GM21723 (cell line): ENCODE results near the gene BRSK2.

Source experiments
- ATAC-seq: cut with Tn5 transposase; IDR thresholded peaks from one replicate; pipeline ENCODE4 v1.9.1; 2021; ENCODE audit warnings: mild to moderate bottlenecking, moderate library complexity; ENCODE audit not compliant: unreplicated experiment

Gene BRSK2

DNA sequence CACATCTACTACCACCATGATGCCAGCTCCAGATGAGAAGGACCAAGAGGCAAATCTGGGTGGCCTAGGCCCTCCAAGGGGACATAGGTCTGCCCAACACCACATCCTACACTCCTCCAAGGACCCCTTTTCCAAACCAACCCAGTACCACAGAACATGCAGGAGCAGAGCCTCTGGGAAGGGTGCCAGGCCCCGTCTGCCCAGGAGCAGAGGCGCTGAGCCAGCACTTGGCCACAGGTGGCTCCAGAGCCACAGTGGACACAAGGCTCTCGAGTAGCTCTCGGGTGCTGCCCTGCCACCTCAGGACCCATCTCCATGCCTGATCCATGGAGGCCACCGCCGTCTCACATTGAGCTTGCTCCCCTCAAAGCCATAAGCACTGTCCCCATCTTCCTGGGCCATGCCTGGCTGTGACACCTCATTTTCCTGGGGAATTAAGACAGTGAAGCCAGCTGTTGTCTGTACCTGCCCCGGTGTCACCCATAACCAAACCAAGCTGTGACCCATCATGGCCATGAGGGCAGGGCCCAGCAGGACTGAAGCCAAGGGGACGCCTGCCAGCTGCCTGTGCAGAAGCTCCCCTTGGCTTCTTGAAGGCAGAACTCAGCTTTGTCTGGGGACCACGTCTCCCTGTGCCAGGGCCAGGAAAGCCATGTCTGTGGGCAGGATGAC is 89.4 kb downstream of the BRSK2 start:
- ATAC-seq = no peak

DNA sequence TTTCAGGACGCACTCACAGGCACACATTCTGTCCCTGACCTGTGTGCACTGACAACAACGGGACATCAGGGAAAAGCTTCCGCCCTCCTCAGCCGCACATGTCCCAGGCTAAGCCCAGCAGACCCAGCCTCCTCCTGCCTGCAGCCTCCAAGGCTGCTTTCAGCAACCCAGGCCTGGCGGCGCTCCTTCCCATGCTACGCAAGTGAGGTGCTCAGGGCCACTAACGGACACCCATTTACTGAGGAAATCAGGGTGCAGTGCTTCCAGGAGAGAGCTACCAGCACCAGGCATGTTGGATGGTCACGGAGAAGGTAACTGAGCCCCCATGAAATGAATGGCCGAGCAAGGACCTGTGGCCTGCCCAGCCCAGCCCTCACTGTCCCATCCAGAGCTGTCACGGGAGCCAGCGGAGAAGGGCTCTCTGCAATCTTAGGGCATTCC is 90.0 kb downstream of the BRSK2 start:
- no peak for ATAC-seq

DNA sequence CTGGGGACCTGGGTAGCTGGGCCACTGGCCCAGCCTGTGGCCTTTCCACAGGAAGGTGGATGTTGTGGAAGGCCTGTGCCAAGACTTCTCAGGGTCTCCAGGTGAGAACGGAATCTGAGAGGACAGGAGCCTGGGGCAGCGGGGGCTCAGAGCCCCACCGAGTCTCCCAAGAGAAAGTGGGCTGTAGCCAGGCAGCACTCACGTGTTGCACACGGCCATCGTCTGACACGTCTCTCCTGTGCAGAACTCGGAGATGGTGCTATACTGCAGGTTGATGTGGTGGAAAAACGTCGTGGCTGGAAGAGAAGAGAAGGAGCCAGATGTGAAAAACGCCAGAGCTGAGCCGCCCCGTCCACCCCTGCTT is 90.4 kb downstream of the BRSK2 start:
- ATAC-seq = no peak

GRCh38 chr11:1480555-1481482 is 91.1 kb downstream of the BRSK2 start:
- ATAC-seq = no peak

DNA sequence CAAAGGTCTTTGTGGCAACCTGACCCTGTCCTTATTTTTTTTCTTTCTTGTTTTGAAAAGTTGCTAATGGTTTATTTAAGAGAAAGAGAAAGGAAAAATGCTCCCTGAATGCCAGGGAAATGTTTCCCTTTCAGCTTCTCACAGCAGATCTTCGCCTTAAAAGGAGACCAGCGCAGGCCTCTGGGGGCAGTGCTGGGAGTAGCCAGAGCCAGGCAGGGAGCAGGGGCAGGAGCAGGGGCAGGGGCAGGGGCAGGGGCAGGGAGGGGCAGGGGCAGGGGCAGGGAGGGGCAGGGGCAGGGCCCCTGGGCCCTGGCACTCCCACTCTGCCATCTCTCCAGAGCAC is 91.7 kb downstream of the BRSK2 start:
- ATAC-seq = no peak

DNA sequence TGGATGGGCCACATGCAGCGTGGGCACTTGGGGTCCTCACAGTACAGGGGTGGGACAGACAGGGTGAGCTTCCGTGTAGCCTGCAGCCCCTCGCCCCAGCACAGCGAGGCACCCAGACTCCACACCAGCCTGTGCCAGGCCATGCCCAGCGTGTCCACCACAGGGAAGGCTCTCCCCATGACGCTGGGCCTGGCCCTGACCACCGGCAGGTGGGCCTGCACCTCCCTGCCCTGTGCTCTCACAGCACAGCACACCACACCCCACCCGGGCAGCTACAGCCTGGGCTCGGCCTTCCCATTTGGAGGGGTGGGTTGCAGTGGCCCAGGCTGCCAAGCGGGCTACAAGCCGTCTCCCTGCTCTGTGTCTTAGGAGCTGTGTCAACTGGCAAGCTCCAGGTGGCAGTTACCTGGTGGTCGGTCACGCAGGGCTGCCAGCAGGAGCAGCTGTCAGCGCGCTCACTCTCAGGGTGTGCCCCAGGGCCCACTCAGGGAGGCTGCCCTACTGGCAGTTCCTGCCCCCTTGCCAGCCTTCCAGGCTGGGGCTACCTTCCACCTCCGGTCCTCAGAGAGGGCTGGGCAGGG is 92.2 kb downstream of the BRSK2 start:
- ATAC-seq = no peak

DNA sequence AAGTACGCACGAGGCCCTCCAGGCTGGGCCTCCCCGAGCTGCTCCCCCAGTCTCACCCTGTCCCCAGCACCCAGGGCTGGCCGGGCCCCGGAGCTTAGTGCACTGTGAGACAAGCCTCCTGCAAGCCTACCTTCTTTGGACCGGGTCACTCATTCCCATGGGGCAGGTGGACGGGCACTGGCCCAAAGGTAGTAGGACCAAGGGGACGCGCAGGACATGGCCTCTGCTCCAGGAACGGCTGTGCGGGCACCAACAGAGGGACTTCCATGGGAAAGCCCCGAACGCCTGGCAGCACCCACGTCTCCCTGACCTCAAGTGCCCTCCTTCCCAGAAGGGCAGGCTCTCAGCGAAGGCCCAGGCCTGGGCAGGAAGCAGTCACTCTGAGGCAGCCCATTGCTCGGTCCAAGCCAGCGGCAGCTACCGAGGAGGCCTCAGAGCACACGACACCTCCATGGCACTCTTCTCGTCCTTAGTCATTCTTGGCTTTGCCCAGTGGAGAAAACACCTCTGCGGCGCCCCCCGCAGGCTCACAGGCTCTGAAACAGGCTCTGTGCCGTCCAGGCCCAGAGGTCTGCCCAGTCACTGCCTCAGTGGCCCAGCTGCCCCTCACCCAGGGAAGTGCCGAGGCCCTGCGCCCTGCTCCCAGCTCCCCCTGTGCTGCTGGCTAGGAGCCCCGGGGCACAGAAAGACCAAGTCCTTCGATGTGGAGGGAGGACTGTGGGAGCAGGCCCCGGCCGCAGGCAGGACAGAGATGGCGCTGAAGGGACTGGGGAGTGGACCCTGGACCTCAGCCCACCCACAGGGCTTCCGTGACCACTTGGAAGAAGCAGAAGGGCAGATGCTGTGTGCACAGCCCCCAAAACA is 93.1 kb downstream of the BRSK2 start:
- ATAC-seq = no peak

GRCh38 chr11:1483445-1483961 is 93.8 kb downstream of the BRSK2 start:
- no peak for ATAC-seq

GRCh38 chr11:1484061-1484671 is 94.4 kb downstream of the BRSK2 start:
- no peak for ATAC-seq

DNA sequence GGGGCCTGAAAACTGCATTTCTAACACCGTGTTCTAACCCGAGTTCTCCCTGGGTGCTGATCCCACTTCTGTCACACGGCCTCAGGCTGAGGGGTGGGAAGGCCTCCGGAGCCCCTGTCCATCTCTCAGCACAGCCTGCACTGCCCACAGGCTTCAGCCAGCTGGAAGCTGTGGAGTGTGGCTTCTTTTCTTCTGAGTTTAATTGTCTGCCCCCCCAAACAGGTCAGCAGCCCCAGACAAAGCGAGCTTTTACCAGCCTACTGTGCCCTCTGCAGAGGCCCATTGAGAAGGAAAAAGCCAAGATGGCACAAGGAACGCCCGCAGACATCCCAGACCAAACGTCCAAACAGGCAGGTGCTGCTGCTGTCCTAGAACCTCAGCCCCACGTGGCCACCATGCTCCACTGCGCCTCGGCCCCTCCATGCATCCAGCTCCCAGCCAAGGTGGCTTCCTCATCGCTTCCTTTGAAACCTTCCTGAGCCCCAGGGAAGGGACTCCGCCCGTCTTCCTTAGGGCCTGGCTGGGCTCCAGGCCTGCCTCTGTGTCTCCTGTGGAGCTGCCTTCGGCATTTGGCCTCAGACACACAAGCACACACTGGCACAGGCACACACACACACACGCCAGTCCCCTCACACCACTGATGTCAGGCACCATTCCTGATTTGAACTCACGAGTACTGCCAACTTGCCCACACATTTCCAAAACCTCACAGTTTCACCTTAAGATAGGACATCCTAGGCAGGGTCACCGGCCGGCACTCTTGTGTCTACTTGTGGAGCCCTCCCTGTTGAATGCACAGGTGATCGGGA is 95.2 kb downstream of the BRSK2 start:
- ATAC-seq = no peak

- ATAC-seq = no peak
Observed at GRCh38 chr11:1485504-1485885, 95.8 kb downstream of the BRSK2 start.

DNA sequence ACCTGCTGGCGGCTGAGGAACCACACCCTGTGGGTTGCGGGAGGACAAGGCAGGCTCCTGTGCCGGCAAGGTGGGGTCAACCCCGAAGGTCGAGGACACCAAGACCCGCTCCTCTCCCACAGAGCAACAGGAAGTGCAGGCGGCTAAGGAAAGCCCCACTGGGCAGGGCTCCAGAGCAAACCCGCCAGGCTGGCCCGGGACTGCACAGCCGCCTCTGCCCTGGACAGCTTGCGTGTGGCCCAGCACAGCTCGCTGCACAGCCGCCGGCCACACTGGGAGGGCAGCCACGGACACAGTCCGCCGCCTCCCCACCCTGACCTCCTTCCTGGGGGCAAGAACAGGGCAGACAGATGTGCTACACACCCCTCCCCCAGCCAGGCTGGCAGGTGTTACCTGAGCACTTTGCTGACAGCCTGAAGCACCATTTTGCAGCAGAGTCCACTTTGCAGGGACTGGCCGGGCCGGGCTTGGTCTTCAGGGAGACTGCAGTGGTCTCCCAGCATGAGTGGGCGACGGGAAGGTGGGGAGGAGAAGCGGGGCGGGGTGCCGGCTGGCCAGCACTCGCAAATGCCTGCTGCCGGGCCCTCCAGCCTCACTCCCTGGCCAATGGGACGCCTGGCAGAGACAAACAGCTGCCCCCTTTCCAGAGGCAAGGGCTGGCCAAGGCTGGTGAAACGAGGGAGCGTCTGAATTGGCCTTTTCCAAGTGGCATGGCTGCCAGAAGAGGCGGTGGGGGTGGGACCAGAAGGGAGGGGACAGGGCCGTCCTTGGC is 96.5 kb downstream of the BRSK2 start, which contains the start of gene MOB2:
MOB2 (minus strand) TSS at position 726 of the 772 bp plus-strand sequence; CDS start at position 503, 223 bp downstream.
- no peak for ATAC-seq

DNA sequence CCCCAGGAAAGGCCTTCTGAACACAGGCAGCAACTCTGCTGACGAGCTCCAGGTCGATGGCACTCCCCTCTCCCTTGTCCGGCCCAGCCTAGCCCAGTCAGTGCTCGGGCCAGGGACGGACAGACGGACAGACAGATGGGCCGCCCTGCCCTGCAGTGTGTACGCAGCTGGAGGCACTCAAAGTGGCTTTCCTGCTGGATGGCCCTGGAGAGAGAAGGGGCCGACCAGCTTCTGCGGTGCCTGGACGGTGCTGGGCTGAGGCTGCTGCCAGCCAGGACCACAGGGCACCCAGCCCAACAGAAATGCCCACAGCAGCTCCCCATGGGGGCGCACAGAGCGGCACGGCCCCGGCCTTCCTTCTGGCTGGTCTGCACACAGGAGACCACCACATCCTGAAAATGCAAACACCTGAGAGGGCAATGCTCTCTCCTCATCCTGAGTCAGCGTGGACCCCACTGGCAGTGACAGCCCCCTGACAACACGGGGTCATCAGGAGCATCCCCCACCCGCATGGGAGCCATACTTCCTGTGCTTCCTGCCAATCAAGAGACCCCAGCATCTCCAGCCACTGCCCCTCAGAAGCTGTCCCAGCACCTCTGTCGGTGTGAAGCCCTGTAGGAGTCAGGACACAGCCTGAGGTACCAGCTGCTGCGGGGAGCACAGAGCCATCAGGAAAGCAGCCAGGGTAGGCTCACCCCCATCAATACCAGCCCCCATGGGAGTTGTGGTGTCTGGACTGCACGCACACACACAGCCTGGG is 97.5 kb downstream of the BRSK2 start:
- ATAC-seq = no peak

GRCh38 chr11:1487851-1488574 is 98.3 kb downstream of the BRSK2 start:
- no peak for ATAC-seq

DNA sequence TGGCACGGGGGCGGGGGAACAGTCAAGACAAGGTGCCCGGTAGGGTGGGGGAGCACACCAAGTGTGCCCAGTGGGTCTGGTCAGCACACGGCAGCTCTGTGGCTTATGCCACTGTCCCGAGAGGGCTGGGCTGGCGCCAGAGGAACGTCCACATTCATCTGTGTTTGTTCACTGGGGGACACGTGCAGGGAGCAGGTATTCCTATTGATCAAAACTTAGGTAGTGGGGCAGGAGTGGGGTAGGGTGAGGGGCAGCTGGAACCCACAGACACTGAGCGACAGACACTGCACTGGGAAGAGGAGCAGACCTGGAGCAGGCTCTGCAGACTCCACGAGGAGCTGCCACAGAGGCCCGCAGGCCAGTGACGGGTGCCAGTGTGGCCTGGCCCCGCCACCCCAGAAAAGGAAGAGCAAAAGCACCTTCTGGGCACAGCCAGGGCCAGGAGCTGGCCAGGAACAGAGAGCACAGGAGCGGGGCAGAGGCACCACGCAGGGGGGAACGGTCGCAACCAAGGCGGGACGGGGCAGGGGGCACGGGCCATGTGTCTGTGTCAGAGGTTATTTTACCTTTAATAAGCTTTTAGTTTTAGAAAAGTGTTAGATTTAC is 98.9 kb downstream of the BRSK2 start:
- ATAC-seq = no peak

- ATAC-seq = no peak
Observed at GRCh38 chr11:1490651-1491050, 100.9 kb downstream of the BRSK2 start.

DNA sequence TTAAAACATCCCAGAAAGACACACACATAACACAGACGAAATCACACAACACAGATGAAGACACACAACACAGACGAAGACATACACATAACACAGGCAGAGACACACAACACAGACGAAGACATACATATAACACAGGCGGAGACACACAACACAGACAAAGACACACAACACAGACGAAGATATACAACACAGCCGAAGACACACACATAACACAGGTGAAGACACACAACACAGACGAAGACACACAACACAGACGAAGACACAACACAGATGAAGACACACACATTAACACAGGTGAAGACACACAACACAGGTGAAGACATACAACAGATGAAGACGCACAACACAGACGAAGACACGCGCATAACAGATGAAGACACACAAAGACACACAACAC is 101.6 kb downstream of the BRSK2 start:
- ATAC-seq = no peak
